NB4 (cell line): ENCODE measurements around the gene SLC25A24.

Experiments
- CTCF ChIP-seq: IDR thresholded peaks from one replicate; pipeline ENCODE4 v1.5.1; 2012; ENCODE audit warnings: low read depth, low read length
- POLR2A ChIP-seq: IDR thresholded peaks from 2 replicates; pipeline ENCODE4 v1.6.1; 2011; ENCODE audit warnings: mild to moderate bottlenecking; ENCODE audit not compliant: insufficient read length; ENCODE audit errors: extremely low read depth

- TF ChIP-seq CTCF (no peak), POLR2A (no peak)
These were observed 104.1 kb downstream of the SLC25A24 start for GRCh38 chr1:108096089-108096488.
